DMS153 treated with DMSO at 0.1 percent for 48 hours (cell line): Measurements from ENCODE around the gene SLC66A3.

Source experiments
- DNase-seq: peaks from one replicate; lab custom pipeline; 2025; ENCODE audit not compliant: unreplicated experiment; lab: John Stamatoyannopoulos, UW

Gene SLC66A3

GRCh38 chr2:11134349-11134748 lies 20.9 kb upstream of the SLC66A3 start:
- DNase-seq, result no peak

DNA sequence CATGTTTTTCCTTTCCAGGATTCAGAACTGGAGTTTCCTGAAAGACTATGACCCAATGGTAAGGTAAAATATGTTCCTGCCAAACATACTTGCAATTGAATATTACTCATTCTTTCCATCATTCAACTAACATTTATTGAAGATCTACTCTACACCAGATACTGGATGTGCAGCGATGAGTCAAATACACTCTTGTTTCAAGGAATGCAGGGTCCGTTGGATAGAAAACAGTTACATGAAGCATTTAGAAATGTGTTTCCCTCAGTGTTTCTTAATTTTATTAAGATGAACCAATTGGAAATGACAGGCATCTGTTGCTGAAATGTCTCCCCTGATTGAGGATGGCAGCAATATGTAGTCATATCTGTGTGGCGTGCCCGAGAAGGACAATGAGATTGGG lies 14.8 kb upstream of the SLC66A3 start:
- DNase-seq, result no peak

GRCh38 chr2:11141319-11141718 lies 13.9 kb upstream of the SLC66A3 start:
- DNase-seq, result no peak

- DNase-seq, result no peak
These were observed 12.9 kb upstream of the SLC66A3 start for GRCh38 chr2:11142330-11142729.

DNA sequence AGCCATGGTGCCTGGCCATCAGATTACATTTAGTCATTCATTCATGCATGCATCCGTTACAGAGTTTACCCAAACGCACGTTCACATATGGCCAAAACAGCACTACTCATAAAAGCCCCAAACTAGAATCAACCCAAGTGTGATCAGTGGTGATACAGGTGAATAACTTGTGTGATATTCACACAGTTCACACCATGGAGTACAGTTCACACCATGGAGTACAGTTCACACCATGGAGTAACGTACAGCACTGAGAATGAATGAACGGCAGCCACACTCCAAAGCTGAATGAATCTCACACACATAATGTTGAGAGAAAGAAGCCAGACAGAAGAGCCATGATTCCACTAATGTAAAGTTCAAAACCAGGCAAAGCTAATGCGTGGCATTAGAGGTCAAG lies 12.3 kb upstream of the SLC66A3 start:
- DNase-seq, result no peak

DNA sequence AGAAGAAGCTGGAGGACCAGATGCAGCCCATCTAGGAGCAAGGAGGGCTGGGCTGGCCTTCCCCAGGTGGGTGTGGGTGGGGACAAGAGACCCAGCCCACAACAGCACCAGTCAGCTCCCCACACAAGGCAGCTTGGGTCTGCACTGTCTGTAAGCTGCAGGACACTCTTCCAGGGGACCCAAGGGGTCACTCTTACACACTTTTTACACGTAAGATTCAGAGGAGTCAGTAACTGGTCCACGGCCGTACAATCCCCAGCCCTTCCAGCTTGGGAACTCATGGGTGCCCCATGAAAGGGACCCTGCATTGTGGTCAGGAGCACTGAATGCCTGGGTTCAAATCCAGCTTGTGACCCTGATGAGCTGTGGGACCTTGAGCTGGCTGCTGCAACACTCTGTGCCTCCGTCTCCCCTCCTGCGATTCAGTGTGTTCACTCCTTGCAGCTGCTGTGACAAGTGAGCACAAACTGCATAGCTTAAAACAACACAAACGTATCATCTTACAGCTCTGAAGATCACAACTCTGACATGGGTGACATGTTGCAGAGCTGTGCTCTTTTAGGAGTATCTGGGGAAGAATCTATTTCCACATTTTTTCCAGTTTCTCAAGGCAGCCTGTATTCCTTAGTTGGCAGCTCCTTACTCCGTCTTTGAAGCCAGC lies 11.1 kb upstream of the SLC66A3 start:
- no peak for DNase-seq

GRCh38 chr2:11144738-11145079 lies 10.6 kb upstream of the SLC66A3 start:
- no peak for DNase-seq

DNA sequence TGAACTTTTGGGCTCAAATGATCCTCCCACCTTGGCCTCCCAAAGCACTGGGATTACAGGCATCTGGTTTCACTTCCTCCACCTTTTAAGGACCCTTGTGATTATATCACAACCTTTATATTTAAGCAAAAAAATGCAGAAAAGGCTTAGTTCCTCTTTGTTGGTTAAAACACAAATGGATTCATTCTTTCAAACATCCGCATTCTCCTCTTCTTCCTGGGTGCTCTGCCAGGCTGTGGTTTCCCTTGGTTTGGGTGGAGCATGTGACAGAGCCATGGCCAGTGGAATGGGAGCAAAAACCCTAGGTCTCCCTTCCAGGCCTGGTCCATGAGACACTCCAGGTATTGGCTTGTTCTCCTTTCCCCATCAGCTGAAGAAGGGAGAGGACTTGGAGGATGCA lies 9.9 kb upstream of the SLC66A3 start:
- no peak for DNase-seq

DNA sequence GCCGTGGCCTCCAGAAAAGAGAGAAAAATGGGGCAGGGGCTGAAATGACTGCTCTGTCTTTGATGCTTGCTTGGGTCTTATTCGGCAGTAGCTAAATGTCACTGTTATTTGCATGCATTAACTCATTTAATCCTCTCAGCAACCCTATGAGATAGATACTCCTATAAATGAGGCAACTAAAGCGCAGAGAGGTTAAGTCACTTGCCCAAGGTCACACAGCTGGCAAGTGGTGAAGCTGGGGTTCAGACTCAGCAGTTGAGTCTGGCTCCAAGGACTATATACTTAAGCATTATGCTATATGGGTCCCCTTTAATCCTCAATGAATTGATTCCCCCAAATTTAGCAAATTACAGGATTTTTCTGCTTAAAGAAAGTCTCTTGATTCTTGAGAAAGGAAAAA lies 9.2 kb upstream of the SLC66A3 start:
- DNase-seq, result no peak

GRCh38 chr2:11147263-11147662 lies 8.0 kb upstream of the SLC66A3 start:
- no peak for DNase-seq

- DNase-seq, result no peak
These were observed 2.7 kb upstream of the SLC66A3 start for GRCh38 chr2:11152591-11152990.

DNA sequence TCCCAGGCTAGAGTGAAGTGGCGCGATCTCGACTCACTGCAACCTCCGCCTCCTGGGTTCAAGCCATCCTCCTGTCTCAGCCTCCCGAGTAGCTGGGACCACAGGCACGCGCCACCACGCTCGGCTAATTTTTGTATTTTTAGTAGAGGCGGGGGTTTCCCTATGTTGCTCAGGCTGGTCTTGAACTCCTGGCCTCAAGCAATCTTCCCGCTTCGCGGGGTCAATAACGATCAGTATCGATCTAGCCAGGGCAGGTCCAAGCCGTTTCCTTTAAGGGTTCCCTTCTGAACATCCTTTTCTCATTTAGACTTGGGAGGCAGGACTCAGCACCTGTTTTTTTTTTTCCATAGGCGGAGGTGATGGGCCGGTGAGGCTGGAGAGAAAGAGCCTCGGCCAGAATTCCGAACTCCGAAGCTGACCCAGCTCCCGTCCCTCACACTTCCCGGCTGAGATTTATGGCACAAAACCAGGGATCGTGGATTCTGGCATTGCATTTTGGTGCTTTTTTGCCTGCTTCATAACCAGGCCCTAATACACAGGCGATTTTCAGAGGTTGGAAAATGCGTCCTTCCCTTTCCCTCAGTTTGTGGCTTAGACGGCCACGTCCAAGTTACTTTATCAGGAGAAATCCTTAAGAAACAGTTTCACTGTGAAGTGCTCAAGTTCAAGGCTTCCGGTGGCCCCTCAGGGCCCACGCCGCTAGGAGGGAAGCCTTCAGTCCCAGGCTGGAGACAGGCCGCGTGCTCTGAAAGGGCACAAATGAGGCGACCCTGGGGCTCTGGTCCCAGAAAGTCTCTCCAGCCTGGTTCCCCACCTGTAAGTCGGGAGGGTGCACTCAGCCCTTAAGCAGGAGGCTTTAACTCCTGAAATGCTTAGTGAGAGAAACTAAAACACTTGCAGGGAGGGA lies 998 bp upstream of the SLC66A3 start:
- DNase-seq, result no peak

DNA sequence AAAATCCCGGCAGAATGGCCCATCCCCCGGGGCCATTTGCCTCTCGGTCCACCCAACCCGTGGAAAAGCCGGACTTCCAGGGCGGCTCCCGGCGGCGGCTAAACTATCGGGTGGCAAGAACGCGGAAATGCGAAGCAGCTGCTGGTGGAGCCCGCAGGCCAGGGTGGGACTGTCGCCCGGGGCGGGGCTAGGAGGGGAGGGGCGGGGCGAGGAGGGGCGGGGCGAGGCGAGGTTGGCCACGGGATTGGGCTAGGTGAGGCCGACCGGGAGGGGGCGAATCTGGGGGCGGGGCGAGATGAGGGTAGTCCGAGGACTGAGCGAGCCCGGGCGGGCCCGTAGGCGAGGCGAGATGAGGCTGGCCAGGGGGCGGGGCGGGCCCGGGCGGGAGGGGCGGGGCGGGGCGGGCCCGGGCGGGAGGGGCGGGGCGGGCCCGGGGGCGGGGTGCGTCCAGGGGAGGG lies 315 bp upstream of the SLC66A3 start:
- peak; percentile 89 for DNase-seq

DNA sequence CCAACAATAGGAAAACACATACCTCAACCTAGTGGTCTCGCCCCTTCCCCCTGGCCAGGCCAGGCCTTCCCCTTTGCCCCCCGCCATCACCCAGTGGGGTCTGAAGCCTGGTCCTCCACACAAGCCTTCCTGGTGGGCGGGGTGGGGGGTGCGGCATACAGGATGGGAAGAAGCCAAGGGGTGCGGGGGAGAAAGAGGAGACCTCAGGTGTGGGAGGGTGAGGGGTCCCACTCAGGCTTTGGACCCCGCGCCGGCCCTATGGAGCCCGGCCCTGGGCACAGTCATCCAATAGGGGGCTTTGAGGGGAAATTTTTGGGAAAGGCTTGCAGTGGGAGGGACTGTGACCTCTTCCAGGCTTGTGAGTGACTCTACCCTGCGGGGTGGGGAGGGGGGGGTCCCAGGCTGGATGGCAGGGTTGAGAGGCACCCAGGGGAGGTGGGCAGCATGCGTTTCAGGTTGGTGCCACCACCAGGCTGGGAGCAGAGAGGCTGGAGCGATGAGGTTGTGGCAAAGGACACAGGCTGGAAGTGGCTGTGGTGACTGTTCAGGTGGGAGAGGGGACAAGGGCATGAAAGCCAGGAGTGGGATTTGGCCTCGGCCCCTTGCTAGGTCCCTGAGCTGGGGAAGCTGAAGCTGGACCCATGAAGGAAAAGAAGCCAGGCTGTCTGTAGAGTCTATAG lies 1.3 kb downstream of the SLC66A3 start:
- DNase-seq, result no peak

DNA sequence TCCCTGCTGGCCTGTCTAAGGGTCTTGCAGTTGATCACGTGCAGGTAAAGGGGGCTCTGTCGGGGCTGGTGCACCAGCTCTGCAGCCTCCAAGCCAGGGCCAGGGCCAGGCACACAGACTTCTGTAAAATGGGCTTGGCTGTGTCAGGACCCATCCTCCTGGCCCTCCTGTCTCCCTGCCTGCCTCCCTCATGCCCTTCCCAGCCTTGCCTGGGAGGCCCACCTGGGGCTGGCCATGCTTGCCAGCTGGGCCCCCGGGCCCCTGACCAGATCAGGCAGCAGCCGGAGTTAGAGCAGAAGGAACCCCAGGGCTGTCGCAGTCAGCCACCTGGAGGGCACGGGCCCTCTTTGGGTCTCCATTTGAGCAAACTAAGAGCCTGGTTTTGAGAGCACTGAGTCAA lies 2.0 kb downstream of the SLC66A3 start:
- no peak for DNase-seq

DNA sequence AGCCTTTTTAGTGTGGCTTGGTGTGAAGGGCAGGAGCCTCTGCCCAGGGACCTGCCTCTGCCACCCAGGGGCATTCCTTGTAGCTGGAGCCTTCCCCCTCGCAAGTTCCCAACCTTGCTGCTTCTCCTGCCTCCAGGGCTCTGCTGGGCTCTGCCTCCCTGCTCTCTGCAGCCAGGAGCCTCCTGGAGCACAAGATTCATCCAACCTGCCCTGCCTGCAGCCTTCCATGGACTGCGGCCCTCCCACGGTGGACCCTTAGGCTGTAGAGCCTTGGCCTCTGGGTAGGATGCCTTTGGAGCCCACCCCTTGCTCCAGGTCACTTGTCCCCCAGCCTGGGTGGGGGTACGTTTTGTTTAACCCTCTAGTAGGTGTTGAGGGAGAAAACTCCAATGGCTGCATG lies 2.5 kb downstream of the SLC66A3 start:
- no peak for DNase-seq

DNA sequence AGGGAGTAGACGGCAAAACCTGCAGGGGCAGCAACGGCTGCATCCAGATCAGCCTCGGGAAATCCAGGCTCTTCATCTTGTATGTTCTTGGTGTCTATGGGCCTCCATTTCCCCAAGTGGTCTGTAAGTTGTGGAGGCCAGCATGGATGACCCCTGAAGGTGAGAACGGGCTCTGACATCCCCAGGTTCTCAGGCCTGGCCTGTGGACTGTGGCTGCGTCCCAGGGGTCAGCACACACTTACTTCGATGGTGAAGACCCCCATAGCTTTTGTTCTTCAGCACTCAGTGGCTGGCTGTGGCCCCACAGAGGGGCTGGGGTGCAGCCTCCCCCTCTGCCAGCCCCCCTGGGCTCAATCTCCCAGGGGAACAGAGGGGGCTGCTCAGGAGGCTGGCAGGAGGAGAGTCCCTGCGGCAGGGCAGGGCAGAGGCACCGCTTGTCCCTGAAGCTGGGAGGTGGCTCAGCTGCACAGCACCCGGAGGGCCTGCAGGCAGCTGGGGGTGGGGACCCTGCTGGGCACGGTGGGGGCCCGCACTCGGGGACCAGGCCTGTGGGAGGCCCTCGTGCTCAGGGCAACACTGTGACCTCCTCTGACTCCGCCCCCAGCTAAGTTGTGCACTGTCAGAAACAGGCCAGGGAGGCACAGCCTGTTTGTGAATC lies 3.8 kb downstream of the SLC66A3 start:
- DNase-seq, result no peak

DNA sequence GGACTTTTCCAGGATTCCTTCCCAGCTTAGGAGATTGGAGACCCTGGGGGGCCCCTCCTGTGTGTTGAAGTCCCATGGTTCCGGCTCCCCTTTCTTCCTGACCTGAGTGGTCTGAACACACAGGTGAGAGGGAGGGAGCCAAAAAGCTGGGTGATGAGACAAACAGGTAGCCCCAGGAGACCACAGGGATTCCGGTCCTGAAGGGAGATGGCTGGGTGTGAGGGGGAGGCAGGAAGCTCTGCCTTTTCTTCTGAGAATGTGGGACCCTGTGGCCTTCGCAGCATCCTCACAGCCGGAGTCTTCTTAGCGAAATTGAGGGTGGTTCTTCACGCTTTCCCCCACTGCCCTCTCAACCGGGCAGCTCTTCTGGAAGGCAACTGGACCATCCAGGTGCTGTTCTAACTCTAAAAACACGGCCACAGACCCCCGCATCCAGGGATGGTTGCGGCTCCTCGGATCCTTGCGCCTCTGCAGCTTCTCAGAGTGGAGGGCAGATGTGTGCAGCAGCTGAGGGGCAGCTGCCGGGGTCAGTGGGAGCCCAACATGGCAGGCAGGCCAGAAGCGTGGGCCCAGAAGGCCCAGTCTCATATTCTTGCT lies 4.4 kb downstream of the SLC66A3 start:
- no peak for DNase-seq

DNA sequence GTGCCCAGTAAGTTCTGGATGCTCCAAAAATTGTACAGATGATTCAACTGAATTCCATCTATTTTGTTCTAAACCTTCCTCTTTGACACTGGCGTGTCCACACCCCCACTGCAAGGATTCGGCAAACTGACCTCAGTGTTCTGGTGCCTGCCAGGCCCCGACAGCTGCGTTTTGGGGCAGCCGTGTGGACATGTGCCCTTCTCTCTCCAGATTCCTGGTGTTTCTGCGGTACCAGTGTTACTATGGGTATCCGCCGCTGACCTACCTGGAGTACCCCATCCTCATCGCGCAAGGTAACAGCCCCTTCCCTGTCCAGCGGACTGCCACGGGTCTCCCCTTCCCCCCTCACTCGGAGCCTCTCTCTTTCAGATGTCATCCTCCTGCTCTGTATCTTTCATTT lies 5.0 kb downstream of the SLC66A3 start:
- DNase-seq, result no peak

GRCh38 chr2:11160731-11161455 lies 5.6 kb downstream of the SLC66A3 start:
- DNase-seq, result no peak
